ENCODE data around the gene EEF1AKMT2.

The EEF1AKMT2 gene

GRCh38 chr10:124745673-124746072, 46.0 kb downstream of the EEF1AKMT2 start:
- no peak overlapping the region for H3K9ac ChIP-seq (ENCODE audit: insufficient read length, low read depth)
- peaks cover 10% of the 10 kb centered on the region for H3K36me3 ChIP-seq (ENCODE audit: insufficient read depth, insufficient read length, low read length)
- H3K4me3 ChIP-seq (ENCODE audit: insufficient read length, low read depth), result no peak overlapping the region
- no peaks in the 10 kb centered on the region for H3K9me3 ChIP-seq (ENCODE audit: insufficient read depth, low read length)
- no peak for DNase-seq (ENCODE audit: low read depth, low spot score)
- TF ChIP-seq YY1 (IDR thresholded peaks at IDR 0.05; ENCODE audit: insufficient read depth, insufficient read length) (no peak), SUZ12 (IDR thresholded peaks at IDR 0.05; ENCODE audit: extremely low read depth, insufficient read depth, insufficient read length) (no peak), ZNF274 (IDR thresholded peaks at IDR 0.05; ENCODE audit: low read depth, low read length) (no peak)
- H3K27me3 ChIP-seq (ENCODE audit: insufficient read depth, insufficient read length), result no peaks in the 10 kb centered on the region
- peaks cover under 1% of the 10 kb centered on the region for H3K4me1 ChIP-seq (ENCODE audit: insufficient read depth, insufficient read length)

- Histone ChIP-seq H3K36me3 (ENCODE audit: insufficient read depth, insufficient read length, low read length) (peaks cover 7% of the 10 kb centered on the region), H3K4me1 (ENCODE audit: insufficient read depth, insufficient read length) (peaks cover 2% of the 10 kb centered on the region), H3K9ac (ENCODE audit: insufficient read length, low read depth) (no peak overlapping the region), H3K27me3 (ENCODE audit: insufficient read depth, insufficient read length) (no peaks in the 10 kb centered on the region), H3K9me3 (ENCODE audit: insufficient read depth, low read length) (no peaks in the 10 kb centered on the region), H3K4me3 (ENCODE audit: insufficient read length, low read depth) (no peak overlapping the region)
- no peak for TF ChIP-seq YY1 (IDR thresholded peaks at IDR 0.05; ENCODE audit: insufficient read depth, insufficient read length)
- no peak for TF ChIP-seq SUZ12 (IDR thresholded peaks at IDR 0.05; ENCODE audit: extremely low read depth, insufficient read depth, insufficient read length)
- TF ChIP-seq ZNF274 (IDR thresholded peaks at IDR 0.05; ENCODE audit: low read depth, low read length), result no peak
- DNase-seq (ENCODE audit: low read depth, low spot score), result no peak
Observed at GRCh38 chr10:124745252-124745651, 46.4 kb downstream of the EEF1AKMT2 start.

- no peak for TF ChIP-seq ZNF274 (IDR thresholded peaks at IDR 0.05; ENCODE audit: low read depth, low read length)
- TF ChIP-seq SUZ12 (IDR thresholded peaks at IDR 0.05; ENCODE audit: extremely low read depth, insufficient read depth, insufficient read length), result no peak
- no peak for TF ChIP-seq YY1 (IDR thresholded peaks at IDR 0.05; ENCODE audit: insufficient read depth, insufficient read length)
- Histone ChIP-seq H3K4me3 (ENCODE audit: insufficient read length, low read depth) (peak within 1 kb of the TSS; percentile 52), H3K9ac (ENCODE audit: insufficient read length, low read depth) (peak within 1 kb of the TSS; percentile 80), H3K4me1 (ENCODE audit: insufficient read depth, insufficient read length) (peaks cover 2% of the 10 kb centered on the region), H3K27me3 (ENCODE audit: insufficient read depth, insufficient read length) (no peaks in the 10 kb centered on the region), H3K9me3 (ENCODE audit: insufficient read depth, low read length) (no peaks in the 10 kb centered on the region), H3K36me3 (ENCODE audit: insufficient read depth, insufficient read length, low read length) (peaks cover 7% of the 10 kb centered on the region)
- no peak for DNase-seq (ENCODE audit: low read depth, low spot score)
Observed at GRCh38 chr10:124744102-124745050, 47.3 kb downstream of the EEF1AKMT2 start, which contains the start of gene FAM53B. TSS of gene FAM53B (minus strand) at chr10:124744378. CDS start at chr10:124706713, 37,665 bp downstream.

- no peaks in the 10 kb centered on the region for H3K27me3 ChIP-seq (ENCODE audit: insufficient read depth, insufficient read length)
- H3K9ac ChIP-seq (ENCODE audit: insufficient read length, low read depth), result peak overlapping the region; percentile 80
- peak overlapping the region; percentile 52 for H3K4me3 ChIP-seq (ENCODE audit: insufficient read length, low read depth)
- no peak for TF ChIP-seq SUZ12 (IDR thresholded peaks at IDR 0.05; ENCODE audit: extremely low read depth, insufficient read depth, insufficient read length)
- no peak for TF ChIP-seq YY1 (IDR thresholded peaks at IDR 0.05; ENCODE audit: insufficient read depth, insufficient read length)
- no peak for TF ChIP-seq ZNF274 (IDR thresholded peaks at IDR 0.05; ENCODE audit: low read depth, low read length)
- H3K9me3 ChIP-seq (ENCODE audit: insufficient read depth, low read length), result no peaks in the 10 kb centered on the region
- no peak for DNase-seq (ENCODE audit: low read depth, low spot score)
- H3K36me3 ChIP-seq (ENCODE audit: insufficient read depth, insufficient read length, low read length), result peaks cover 7% of the 10 kb centered on the region
- peaks cover 2% of the 10 kb centered on the region for H3K4me1 ChIP-seq (ENCODE audit: insufficient read depth, insufficient read length)
Observed at GRCh38 chr10:124743191-124744101, 48.2 kb downstream of the EEF1AKMT2 start.

GRCh38 chr10:124742413-124743190, 49.1 kb downstream of the EEF1AKMT2 start:
- Histone ChIP-seq H3K4me1 (ENCODE audit: insufficient read depth, insufficient read length) (peaks cover 3% of the 10 kb centered on the region), H3K27me3 (ENCODE audit: insufficient read depth, insufficient read length) (no peaks in the 10 kb centered on the region), H3K9me3 (ENCODE audit: insufficient read depth, low read length) (no peaks in the 10 kb centered on the region), H3K36me3 (ENCODE audit: insufficient read depth, insufficient read length, low read length) (peaks cover 4% of the 10 kb centered on the region), H3K4me3 (ENCODE audit: insufficient read length, low read depth) (peak overlapping the region; percentile 52), H3K9ac (ENCODE audit: insufficient read length, low read depth) (peak overlapping the region; percentile 80)
- no peak for TF ChIP-seq ZNF274 (IDR thresholded peaks at IDR 0.05; ENCODE audit: low read depth, low read length)
- TF ChIP-seq YY1 (IDR thresholded peaks at IDR 0.05; ENCODE audit: insufficient read depth, insufficient read length), result no peak
- TF ChIP-seq SUZ12 (IDR thresholded peaks at IDR 0.05; ENCODE audit: extremely low read depth, insufficient read depth, insufficient read length), result no peak
- no peak for DNase-seq (ENCODE audit: low read depth, low spot score)

- TF ChIP-seq YY1 (IDR thresholded peaks at IDR 0.05; ENCODE audit: insufficient read depth, insufficient read length), result no peak
- no peak for TF ChIP-seq ZNF274 (IDR thresholded peaks at IDR 0.05; ENCODE audit: low read depth, low read length)
- no peak for TF ChIP-seq SUZ12 (IDR thresholded peaks at IDR 0.05; ENCODE audit: extremely low read depth, insufficient read depth, insufficient read length)
- Histone ChIP-seq H3K36me3 (ENCODE audit: insufficient read depth, insufficient read length, low read length) (peaks cover 2% of the 10 kb centered on the region), H3K9ac (ENCODE audit: insufficient read length, low read depth) (peak overlapping the region; percentile 80), H3K27me3 (ENCODE audit: insufficient read depth, insufficient read length) (no peaks in the 10 kb centered on the region), H3K9me3 (ENCODE audit: insufficient read depth, low read length) (no peaks in the 10 kb centered on the region), H3K4me3 (ENCODE audit: insufficient read length, low read depth) (no peak overlapping the region), H3K4me1 (ENCODE audit: insufficient read depth, insufficient read length) (peaks cover 9% of the 10 kb centered on the region)
- no peak for DNase-seq (ENCODE audit: low read depth, low spot score)
Observed at GRCh38 chr10:124741922-124742412, 49.7 kb downstream of the EEF1AKMT2 start.

All from NT2/D1 (cell line).